NCI-H446 treated with DMSO at 0.1 percent for 48 hours (cell line): Measurements from ENCODE around the gene DYNC2LI1.

Source experiments
- DNase-seq: peaks from one replicate; lab custom pipeline; 2025; lab: John Stamatoyannopoulos, UW

Gene DYNC2LI1

GRCh38 chr2:43818761-43819160 is 44.9 kb downstream of the DYNC2LI1 start:
- no peak for DNase-seq

GRCh38 chr2:43819491-43820163 is 45.8 kb downstream of the DYNC2LI1 start:
- no peak for DNase-seq

- no peak for DNase-seq
Observed at GRCh38 chr2:43822839-43823238, 49.0 kb downstream of the DYNC2LI1 start.

DNA sequence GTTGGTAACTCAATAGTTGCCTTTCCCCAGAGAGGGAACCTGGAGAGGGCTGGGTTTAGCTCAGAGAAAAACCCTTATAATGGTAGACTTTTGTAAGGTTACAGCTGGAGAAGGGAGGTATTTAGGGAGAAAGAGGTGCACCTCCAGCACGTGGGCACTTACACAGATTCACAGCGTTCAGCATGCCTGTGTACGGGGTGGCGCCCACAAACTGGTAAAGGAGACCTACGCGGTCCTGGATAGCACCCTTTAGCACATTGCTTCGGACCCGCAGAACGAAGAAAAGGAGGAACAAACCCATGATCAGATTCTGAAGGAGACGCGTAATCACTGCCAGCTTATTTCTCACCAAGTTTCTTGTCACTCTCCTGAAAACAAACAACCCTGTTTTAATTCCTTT is 49.9 kb downstream of the DYNC2LI1 start:
- DNase-seq: no peak

DNA sequence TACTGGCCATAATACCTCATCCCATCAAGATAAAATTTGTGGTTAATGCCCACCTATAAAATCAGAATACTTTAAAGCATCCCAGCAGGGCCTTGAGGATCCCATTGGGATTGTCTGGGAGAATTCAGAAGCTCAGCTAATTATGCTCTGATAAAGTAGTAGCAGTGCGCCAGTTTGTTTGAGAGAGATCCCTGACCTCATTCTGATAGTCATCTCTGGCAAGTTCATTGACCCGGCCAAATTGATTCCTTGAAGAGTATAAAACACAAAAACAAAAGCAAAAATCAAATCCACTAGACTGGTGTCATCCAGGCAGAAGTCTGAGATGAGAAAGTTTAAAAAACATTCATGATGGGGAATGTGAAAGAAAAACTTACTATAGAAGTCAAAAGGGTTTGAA is 50.7 kb downstream of the DYNC2LI1 start:
- DNase-seq: no peak

DNA sequence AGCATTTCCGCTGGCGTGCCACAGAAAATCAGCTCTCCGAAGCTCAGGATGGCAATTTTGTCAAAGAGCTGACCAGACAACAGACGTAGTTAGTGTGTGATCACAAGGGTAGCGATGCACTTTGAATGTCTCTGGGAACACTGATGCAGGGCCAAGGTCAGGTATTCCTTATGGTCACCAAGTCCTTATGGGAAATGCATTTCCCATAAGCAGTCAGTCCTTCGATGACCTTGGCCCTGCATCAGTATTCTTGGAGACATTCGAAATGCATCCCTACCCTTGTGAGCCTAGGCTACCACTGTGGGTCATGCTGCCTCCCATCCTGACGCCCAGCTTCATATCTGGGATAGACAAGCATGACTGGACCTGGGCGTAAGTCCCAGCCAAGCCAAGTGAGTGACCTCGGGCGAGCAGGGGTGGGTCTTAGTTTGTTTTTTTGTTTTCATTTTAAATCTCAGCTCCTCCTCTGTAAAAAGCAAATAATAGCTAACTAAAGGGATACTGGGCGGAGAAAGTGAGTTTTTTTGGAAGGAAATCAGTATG is 51.2 kb downstream of the DYNC2LI1 start:
- DNase-seq: no peak

GRCh38 chr2:43825841-43826240 is 52.0 kb downstream of the DYNC2LI1 start:
- no peak for DNase-seq

- DNase-seq: no peak
Observed at GRCh38 chr2:43826305-43827250, 52.7 kb downstream of the DYNC2LI1 start.

- DNase-seq: no peak
Observed at GRCh38 chr2:43831543-43832294, 57.9 kb downstream of the DYNC2LI1 start.

DNA sequence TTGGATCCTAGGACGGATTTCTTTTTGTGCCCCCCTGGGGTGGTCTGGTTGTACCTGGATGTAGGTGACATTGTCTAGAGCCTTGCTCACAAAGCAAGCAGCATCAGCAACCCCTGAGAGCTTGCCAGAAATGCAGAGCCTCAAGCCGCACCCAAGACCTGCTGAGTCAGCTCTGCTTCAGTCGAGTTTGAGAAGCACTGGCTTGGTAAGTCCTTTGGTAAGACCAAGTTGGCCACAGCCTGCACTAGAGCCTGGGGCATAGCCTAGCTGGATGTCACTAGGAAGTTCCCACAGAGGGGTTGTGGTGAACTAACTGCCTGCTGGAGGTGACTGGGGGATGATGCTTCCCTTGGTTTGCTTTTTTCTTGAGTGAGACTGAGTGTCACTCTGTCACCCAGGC is 58.6 kb downstream of the DYNC2LI1 start:
- DNase-seq: no peak

DNA sequence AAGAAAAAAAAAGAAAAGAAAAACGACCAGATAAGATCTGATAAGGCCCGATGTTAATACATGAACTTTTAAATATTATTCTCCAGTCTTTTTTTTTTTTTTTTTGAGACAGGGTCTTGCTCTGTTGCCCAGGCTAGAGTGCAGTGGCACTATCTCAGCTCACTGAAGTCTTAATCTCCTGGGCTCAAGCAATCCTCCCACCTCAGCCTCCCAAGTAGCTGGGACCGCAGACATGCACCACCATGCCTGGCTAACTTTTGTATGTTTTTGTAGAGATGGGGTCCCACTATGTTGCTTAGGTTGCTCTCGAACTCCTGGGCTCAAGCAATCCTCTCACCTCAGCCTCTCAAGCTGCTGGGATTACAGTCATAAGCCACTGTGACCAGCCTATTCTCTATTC is 63.2 kb downstream of the DYNC2LI1 start:
- no peak for DNase-seq

DNA sequence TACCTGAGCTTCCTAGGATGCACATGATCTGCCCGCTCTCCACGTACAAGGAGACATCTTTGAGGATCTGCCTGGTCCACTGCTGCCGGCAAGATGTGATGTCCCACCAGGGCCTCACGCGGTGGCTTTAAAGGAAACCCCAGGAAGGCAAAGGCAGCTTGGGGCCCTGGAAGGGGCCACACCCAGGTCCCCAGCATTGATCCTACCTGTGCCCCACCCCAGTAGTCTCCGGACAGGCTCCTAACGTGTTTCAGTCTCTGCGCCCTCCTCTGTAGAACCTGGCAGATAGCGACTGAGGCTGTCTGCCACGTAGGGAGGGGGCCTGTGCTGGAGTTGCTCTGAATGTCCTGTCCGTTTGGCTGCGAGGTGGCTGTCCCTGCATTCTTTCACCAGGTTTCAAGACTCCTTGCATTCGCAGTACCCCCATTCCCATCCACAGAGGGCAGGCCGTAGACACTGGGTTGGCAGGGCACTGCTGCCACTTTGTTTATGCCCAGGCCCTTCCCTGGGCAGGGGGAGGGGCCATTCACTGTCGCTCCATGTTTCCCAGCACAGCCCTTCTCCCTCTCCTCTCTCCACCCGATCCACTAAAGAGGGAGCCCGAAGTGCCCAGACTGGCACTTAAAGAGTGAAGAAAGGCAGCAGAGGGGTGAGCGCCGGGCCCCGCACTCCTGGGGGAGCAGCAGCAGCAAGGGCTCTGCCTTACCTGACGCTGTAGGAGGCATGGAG is 64.2 kb downstream of the DYNC2LI1 start:
- no peak for DNase-seq

DNA sequence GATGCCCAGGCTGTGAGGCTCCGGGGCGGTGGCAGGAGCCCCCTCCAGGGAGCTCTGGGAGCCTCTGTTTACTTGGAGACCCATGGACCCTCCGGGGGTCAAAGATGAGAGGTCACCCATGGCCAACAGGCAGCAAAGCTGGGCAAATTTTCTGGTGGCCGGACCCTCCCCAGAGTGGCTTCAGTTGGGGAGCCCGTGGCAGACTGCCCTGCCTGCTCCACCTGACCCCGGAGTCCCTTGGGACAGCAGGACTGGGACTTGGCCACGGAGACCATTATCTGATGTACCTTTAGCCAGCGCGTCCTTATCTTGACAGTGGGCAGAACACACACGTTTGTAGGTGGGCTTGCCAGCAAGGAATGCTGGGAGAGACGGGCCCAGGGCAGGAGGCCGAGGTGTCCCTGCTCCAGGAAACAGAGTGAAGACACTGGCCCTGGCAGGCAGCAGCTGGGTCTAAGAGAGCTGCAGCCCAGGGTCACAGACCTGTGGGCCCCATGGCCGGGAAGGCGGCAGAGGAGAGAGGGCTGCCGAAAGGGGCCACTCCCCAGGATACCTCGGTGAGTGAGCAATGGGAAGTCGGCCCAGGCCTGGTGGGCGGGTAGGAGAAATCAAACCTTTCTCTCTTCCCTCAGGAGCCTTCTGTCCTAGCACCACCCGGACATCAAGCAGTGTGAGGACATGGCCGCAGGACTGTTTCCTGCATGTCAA is 64.9 kb downstream of the DYNC2LI1 start, which contains the start of the genes ABCG5 and ABCG8:
Gene ABCG5 (minus strand): TSS at position 280 of the 708 bp plus-strand sequence. CDS start 160 bp downstream, at position 120.
Gene ABCG8 (plus strand): TSS at position 412 of the 708 bp plus-strand sequence. CDS start 83 bp downstream, at position 495.
- no peak for DNase-seq

DNA sequence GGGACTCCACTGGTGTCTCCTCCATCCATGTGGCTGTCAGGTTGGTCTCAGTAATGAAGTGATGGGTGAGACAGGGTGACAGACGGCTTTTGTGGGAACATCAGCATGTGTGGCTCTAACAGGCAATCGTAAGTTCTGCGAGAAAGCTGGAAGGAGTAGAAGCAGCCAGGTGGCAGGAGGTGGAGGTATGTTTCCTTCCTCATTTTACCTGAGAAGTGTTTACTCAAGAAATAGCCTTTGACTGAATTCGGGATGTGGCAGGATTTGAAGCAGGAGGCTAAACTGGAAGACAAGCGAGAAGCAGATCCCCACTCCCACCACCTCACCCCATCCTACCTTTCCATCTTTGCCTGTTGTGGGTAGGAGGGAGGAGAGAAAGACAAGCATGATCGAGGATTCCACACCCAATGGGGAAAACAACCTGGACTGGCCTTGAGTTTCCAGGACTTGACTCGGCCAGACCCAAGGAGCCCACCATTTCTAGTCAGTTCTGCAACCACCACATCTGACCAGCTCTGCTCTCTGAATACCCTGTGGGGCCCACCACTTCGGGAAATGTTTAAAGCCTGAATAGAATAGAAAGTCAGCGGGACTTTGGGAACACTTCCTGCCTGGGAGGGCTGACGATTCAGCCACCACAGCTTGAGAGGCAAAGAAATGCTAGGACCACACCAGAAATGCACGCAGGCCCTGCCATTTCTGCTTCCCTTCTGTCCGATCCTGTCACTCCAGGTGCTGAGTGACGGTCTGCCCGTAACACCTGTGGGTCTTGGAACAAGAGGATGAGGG is 66.1 kb downstream of the DYNC2LI1 start:
- no peak for DNase-seq

- DNase-seq: no peak
Observed at GRCh38 chr2:43840965-43841364, 67.1 kb downstream of the DYNC2LI1 start.

DNA sequence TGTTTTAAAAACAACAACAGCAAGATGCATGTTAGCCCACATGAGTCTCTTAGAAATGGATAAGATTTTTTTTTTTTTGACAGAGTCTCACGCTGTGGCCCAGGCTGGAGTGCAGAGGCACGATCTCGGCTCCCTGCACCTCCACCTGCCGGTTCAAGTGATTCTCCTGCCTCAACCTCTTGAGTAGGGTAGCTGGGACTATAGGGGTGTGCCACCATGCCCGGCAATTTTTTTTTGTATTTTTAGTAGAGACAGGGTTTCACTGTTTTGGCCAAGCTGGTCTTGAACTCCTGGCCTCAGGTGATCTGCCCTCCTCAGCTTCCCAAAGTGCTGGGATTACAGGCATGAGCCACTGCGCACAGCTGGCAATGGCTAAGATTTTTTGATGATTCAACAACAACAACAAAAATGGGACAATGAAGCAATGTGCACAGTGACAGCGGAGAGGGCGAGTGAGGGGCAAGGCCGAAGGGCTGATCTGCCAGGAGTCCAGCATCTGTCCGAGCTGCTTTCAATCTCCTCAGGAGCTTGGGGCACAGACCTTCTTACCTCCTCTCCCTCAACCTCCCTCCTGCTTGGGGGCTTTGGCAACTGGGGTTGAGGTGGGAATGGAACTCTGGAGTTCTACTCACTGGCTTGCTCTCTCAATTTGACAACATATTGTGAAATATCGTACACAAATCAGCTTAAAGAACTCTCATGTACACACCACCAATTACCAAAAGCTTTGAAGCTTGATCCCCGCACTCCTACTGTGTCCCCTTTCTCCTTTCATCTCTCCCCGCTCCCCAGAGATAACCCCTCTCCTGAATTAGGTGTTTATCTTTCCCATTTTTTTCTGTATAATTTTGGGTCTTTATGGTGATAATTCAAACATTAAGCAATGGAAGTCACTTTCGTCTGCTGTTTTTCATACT is 68.4 kb downstream of the DYNC2LI1 start:
- no peak for DNase-seq

GRCh38 chr2:43842866-43843226 is 69.0 kb downstream of the DYNC2LI1 start:
- DNase-seq: no peak

DNA sequence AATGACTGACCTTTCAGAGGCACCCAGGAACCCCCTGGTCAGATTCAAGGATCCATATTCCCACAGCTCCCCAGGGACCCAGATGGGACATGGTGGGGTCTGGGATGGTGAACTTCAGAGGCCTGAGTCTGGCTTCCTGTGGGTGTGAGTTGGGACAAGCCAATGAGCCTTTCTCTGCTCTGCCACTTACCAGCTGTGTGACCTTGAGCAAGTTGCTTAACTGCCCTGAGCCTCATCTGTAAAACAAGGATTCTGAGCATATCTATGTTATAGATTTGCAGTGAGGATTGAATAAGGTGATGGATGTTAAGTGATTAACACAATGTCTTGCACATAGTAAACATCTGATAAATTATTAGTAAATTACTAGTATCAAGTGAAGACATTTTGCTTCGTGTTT is 71.3 kb downstream of the DYNC2LI1 start:
- DNase-seq: no peak
